Activated T-cell treated with anti-CD3 and anti-CD28 coated beads for 4 hours (primary cell): ENCODE measurements around the gene ASIC1.
A peak's percentile ranks its signal among the peaks of the same experiment; 100 is the strongest.

Experiments
- DNase-seq: peaks from one replicate; pipeline ENCODE4 v3.0.0-alpha.2; 2020

The ASIC1 gene

GRCh38 chr12:50110127-50110761 lies 52.8 kb downstream of the ASIC1 start:
- no peak for DNase-seq

DNA sequence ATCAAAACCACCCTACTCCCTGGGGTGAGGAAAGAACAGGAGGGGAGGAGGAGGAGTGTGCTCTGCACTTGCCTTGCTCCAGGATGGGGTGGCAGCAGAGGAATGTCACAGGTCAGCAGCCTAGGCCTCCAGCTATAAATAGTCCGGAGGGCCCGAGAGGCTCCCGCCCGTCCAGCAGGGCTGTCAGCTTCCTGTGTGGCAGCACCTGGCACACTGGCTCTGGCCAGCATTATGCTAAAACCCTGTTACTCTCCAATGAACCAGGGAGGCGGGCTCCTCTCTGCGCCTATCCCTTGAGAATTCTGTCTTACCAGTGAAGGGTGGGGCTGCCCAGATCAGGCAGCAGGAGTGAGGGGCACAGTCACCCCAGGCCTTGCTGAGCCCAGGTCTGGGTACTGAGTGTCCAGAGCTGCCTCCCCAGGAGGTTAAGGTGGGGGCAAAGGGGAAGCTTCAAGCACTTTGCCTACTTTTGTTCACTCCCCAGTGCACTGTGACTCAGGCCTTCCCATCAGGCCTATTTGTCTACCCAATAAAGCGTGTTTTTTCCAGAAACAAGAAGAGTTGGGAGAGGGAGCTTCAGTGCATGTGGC lies 53.5 kb downstream of the ASIC1 start:
- DNase-seq: no peak

DNA sequence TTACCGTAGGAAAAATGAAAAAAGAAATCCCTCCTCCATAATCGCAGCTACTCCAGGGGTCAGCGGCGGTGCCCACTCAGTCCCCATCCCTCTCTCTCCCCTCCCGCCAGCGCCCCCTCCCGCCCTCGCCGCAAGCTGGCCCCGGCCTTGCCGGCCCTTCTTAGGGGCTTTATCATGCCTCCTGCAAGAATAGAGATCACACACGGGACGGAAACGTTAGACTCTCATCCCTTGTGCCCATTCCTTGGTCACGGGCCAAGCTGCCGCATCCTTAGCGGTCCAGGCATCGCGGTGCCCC lies 53.9 kb downstream of the ASIC1 start:
- no peak for DNase-seq

- DNase-seq: peak; percentile 99
Measured at GRCh38 chr12:50111693-50112455, 54.5 kb downstream of the ASIC1 start, which contains the start of gene COX14. COX14 (plus strand) TSS chr12:50112236; CDS start chr12:50120044, 7,808 bp downstream.

DNA sequence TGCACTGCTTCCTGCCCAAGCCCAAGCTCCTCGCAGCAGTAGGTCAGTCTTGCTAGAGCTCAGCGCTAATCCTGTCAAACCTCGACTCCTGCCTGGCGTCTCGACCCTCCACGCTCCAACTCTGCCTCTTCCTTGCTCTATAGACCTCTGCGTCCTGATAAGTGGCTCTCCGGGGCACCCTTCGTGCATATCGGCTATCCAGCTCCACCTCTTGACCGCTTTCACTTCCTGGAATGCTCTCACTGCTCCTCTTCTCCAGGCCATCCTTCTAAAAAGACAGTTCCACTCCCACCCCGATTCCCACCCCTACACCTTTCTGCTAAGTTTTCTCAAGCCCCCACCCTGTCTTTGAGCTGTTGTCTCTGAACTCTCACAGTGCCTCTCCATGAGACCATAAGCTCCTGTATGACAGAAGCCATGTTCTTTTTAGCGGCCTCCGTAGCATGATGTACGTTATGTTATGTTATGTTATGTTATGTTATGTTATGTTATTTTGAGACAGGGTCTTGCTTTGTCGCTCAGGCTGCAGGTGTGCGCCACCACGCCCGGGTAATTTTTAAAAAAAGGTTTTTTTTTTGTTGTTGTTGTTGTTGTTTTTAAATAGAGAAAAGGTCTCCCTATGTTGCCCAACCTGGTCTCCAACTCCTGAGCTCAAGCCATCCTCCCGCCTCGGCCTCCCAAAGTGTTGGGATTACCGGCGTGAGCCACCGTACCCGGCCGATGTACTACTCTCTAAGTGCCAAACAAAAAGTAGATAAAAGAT lies 55.2 kb downstream of the ASIC1 start:
- peak; percentile 24 for DNase-seq

GRCh38 chr12:50117057-50117622 lies 59.7 kb downstream of the ASIC1 start:
- DNase-seq: no peak

- DNase-seq: no peak
Measured at GRCh38 chr12:50119387-50119786, 62.0 kb downstream of the ASIC1 start.

DNA sequence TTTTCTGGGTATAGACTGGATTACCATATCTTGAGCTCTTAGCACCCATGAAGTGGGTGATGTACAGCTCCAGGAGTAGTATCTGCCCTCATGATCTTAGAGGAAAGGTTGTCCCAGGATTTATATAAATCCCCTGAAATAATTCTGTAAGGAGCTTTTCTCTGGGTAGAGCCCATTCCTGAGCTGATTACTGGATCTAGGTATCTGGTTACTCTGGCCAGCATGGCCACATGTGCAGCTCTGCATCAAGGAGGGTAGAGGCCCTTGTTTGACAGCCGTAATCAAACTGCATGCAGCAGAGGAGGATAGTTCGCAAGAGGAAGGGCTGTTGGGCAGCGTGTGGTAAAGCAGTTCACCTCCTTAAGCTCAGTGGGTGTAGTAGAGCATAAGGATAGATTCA lies 63.1 kb downstream of the ASIC1 start:
- no peak for DNase-seq

GRCh38 chr12:50120953-50121352 lies 63.6 kb downstream of the ASIC1 start:
- DNase-seq: no peak

- no peak for DNase-seq
Measured at GRCh38 chr12:50121641-50122040, 64.2 kb downstream of the ASIC1 start.

DNA sequence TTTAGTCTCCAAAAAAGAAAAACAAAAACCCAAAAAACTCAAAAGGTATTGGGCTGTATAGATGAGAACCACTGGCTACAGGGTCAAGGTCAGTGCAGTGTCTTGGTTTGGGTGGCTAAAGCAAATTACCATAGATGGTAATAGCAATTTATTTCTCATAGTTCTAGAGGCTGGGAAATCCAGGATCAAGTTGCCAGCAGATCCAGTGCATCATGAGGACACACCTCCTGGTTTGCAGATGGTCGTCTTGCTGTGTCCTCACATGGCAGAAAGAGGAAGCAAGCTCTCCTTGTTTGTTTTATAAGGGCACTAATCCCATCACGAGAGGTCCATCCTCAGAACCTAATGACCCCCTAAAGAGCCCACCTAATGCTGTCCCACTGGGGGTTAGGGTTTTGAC lies 65.8 kb downstream of the ASIC1 start:
- no peak for DNase-seq

DNA sequence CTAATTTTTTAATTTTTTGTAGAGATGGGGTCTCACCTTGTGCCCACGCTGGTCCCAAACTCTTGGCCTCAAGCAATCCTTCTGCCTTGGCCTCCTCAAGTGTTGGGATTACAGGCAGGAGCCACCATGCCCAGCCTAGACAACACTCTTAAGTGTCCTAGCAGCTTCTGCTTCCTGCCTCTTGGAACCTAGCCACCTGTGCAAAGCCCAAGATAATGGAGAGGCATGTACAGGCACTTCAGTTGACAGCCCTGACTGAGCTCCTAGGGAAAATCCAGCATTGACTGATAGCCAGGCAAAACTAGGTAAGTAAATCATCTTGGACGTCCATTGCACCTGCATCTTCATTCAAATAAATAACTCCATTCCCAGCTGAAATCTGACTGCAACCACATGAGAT lies 70.2 kb downstream of the ASIC1 start:
- DNase-seq: no peak

GRCh38 chr12:50129290-50129689 lies 71.9 kb downstream of the ASIC1 start:
- DNase-seq: no peak

GRCh38 chr12:50132505-50133135 lies 75.2 kb downstream of the ASIC1 start:
- no peak for DNase-seq
